Measurements from ENCODE around the gene MPIG6B.

- no peak for TF ChIP-seq ARNTL (CRISPR knock-in tag; IDR thresholded peaks at IDR 0.05; ENCODE audit: borderline replicate concordance, low read depth)
- no peak for TF ChIP-seq ZFP30 (CRISPR knock-in tag; IDR thresholded peaks at IDR 0.05)
- no peak for TF ChIP-seq ZFP3 (CRISPR knock-in tag; IDR thresholded peaks at IDR 0.05)
- TF ChIP-seq, protein P1, sequence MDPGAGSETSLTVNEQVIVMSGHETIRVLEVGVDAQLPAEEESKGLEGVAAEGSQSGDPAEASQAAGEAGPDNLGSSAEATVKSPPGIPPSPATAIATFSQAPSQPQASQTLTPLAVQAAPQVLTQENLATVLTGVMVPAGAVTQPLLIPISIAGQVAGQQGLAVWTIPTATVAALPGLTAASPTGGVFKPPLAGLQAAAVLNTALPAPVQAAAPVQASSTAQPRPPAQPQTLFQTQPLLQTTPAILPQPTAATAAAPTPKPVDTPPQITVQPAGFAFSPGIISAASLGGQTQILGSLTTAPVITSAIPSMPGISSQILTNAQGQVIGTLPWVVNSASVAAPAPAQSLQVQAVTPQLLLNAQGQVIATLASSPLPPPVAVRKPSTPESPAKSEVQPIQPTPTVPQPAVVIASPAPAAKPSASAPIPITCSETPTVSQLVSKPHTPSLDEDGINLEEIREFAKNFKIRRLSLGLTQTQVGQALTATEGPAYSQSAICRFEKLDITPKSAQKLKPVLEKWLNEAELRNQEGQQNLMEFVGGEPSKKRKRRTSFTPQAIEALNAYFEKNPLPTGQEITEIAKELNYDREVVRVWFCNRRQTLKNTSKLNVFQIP (CRISPR knock-in tag; IDR thresholded peaks at IDR 0.05; ENCODE audit: borderline replicate concordance, low read depth) = no peak
- TF ChIP-seq TOX (CRISPR knock-in tag; IDR thresholded peaks at IDR 0.05; ENCODE audit: borderline replicate concordance) = no peak
- TF ChIP-seq TSHZ2 (CRISPR knock-in tag; IDR thresholded peaks at IDR 0.05) = no peak
- TF ChIP-seq, protein P2, sequence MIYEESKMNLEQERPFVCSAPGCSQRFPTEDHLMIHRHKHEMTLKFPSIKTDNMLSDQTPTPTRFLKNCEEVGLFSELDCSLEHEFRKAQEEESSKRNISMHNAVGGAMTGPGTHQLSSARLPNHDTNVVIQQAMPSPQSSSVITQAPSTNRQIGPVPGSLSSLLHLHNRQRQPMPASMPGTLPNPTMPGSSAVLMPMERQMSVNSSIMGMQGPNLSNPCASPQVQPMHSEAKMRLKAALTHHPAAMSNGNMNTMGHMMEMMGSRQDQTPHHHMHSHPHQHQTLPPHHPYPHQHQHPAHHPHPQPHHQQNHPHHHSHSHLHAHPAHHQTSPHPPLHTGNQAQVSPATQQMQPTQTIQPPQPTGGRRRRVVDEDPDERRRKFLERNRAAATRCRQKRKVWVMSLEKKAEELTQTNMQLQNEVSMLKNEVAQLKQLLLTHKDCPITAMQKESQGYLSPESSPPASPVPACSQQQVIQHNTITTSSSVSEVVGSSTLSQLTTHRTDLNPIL (CRISPR knock-in tag; IDR thresholded peaks at IDR 0.05; ENCODE audit: low read depth) = no peak
- TF ChIP-seq SNAI2 (CRISPR knock-in tag; IDR thresholded peaks at IDR 0.05) = no peak
- TF ChIP-seq RARB (CRISPR knock-in tag; IDR thresholded peaks at IDR 0.05) = no peak
- no peak for TF ChIP-seq ZNF565 (CRISPR knock-in tag; conservative IDR thresholded peaks at IDR 0.05; ENCODE audit: low read depth)
- no peak for TF ChIP-seq ZC3H10 (CRISPR knock-in tag; IDR thresholded peaks at IDR 0.05)
- TF ChIP-seq, protein P3, sequence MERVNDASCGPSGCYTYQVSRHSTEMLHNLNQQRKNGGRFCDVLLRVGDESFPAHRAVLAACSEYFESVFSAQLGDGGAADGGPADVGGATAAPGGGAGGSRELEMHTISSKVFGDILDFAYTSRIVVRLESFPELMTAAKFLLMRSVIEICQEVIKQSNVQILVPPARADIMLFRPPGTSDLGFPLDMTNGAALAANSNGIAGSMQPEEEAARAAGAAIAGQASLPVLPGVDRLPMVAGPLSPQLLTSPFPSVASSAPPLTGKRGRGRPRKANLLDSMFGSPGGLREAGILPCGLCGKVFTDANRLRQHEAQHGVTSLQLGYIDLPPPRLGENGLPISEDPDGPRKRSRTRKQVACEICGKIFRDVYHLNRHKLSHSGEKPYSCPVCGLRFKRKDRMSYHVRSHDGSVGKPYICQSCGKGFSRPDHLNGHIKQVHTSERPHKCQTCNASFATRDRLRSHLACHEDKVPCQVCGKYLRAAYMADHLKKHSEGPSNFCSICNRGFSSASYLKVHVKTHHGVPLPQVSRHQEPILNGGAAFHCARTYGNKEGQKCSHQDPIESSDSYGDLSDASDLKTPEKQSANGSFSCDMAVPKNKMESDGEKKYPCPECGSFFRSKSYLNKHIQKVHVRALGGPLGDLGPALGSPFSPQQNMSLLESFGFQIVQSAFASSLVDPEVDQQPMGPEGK (CRISPR knock-in tag; IDR thresholded peaks at IDR 0.05; ENCODE audit: borderline replicate concordance) = no peak
- no peak for TF ChIP-seq ZNF70 (CRISPR knock-in tag; IDR thresholded peaks at IDR 0.05)
Measured at GRCh38 chr6:31707701-31708100, 15.5 kb upstream of the MPIG6B start.
